Endothelial cell of coronary artery (primary cell): ENCODE results near the gene STAMBP. TPM values are rescaled to one million over a fixed set of nuclear protein-coding genes. Genes with fewer than 3 reads are reported as not detected.

Experiments
- total RNA-seq: library from RNA; depleted of rRNA; stranded (reverse); fragments of >200 nt; gene quantifications from 2 replicates; pipeline ENCODE4 v1.2.3, GENCODE V29; 2014

STAMBP gene
- 8.1 and 14.8 TPM in 2 replicates for total RNA-seq

DNA sequence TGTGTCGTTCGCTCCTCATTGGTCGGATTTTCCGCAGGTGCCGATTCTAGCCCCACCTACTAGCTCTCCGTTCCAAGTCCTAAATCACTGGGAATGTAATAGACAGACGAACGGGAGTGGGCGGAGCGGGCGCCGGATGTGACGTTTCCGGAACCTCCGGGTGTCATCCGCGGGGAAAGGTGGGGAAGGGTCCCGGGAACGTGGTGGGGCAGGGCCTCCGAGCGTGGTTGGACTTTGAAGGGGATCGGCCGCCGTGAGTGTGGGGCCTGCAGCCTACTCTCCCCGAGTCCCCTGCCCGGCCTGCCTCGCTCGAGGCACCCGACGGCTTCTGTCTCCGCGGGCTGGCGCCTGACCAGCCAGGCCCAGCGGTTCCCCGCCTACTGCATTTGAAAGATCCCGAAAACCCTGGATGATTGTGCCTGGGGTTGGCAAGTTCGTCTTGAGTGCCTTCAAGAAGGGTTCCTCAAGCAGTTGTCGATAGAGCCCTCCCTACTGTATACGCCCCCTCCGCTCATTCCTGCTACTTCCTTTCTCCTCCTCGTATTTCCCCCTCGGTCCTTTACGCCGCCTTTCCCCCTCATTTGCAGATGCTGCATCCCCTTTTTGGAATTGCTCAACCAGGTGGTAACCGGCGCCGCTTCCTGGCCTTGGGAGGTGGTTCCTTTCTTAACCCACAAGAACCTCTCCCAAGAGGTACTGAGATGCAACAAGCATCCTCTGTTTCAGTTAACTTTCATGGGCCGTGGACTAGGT, at the start of gene STAMBP:
TSS of gene STAMBP (plus strand) at position 144 of the 753 bp plus-strand sequence. CDS start 1,896 bp downstream, outside the sequence.

GRCh38 chr2:73779467-73780236, 49.1 kb upstream of the STAMBP start, which contains the start of gene DUSP11:
Gene DUSP11, minus strand, starts transcription at chr2:73780103. Its CDS starts 129 bp downstream, at chr2:73779974.

GRCh38 chr2:73783883-73784282, 44.9 kb upstream of the STAMBP start, which contains the start of gene C2orf78:
Gene C2orf78, plus strand, starts transcription at chr2:73784183. Its CDS starts 127 bp downstream, at chr2:73784310.

GRCh38 chr2:73892631-73893329, 64.0 kb downstream of the STAMBP start, which contains the start of gene ACTG2:
Gene ACTG2, plus strand, starts transcription at chr2:73893008. Its CDS starts 8,304 bp downstream, at chr2:73901312.

Other genes starting within 250 kb of the STAMBP start
- not detected in 2 replicates for gene NAT8, start 186.5 kb upstream of the STAMBP start, total RNA-seq
- gene TPRKB, start 91.6 kb upstream of the STAMBP start, total RNA-seq: 25.7 and 45.5 TPM in 2 replicates
- gene DUSP11, start 48.9 kb upstream of the STAMBP start, total RNA-seq: 20.4 and 24.7 TPM in 2 replicates
- gene C2orf78, start 44.8 kb upstream of the STAMBP start, total RNA-seq: not detected in 2 replicates
- gene ACTG2, start 64.0 kb downstream of the STAMBP start, total RNA-seq: under 0.01 TPM in 1 of 2 replicates, not detected in the other
- 26.3 and 30.1 TPM in 2 replicates for gene DGUOK, start 97.9 kb downstream of the STAMBP start, total RNA-seq
- 4.6 and 5.7 TPM in 2 replicates for gene TET3, start 155.9 kb downstream of the STAMBP start, total RNA-seq